Endothelial cell (in vitro differentiated cells): ENCODE data around the gene KRT2. TPM values are rescaled to one million over a fixed set of nuclear protein-coding genes. Genes with fewer than 3 reads are reported as not detected.

Source experiments
- DNase-seq: peaks from one replicate; pipeline ENCODE4 v3.0.0; 2021; ENCODE audit warnings: low spot score
- H3K27ac Mint-ChIP-seq: one replicate; pipeline ENCODE4 v1.8.0; 2021; ENCODE audit warnings: mixed read lengths, inconsistent platforms; ENCODE audit not compliant: unreplicated experiment
- H3K27me3 Mint-ChIP-seq: one replicate; pipeline ENCODE4 v1.8.0; 2021; ENCODE audit warnings: mild to moderate bottlenecking, moderate library complexity, mixed read lengths, inconsistent platforms; ENCODE audit not compliant: unreplicated experiment
- H3K36me3 Mint-ChIP-seq: one replicate; pipeline ENCODE4 v1.8.0; 2021; ENCODE audit warnings: mild to moderate bottlenecking, low read depth, mixed read lengths, inconsistent platforms; ENCODE audit not compliant: unreplicated experiment
- H3K4me1 Mint-ChIP-seq: one replicate; pipeline ENCODE4 v1.8.0; 2021; ENCODE audit warnings: mild to moderate bottlenecking, mixed read lengths, inconsistent platforms; ENCODE audit not compliant: unreplicated experiment
- H3K4me3 Mint-ChIP-seq: one replicate; pipeline ENCODE4 v1.8.0; 2021; ENCODE audit warnings: mild to moderate bottlenecking, mixed read lengths, inconsistent platforms; ENCODE audit not compliant: unreplicated experiment
- H3K9me3 Mint-ChIP-seq: one replicate; pipeline ENCODE4 v1.8.0; 2021; ENCODE audit warnings: mixed read lengths, inconsistent platforms; ENCODE audit not compliant: unreplicated experiment
- CTCF ChIP-seq: fragments of 200-600 bp; sonication (generic); IDR thresholded peaks from one replicate; pipeline ENCODE4 v1.5.0; 2021; ENCODE audit warnings: antibody characterized with exemption; ENCODE audit not compliant: unreplicated experiment
- total RNA-seq: library from RNA; stranded (reverse); fragmentation: NEBNext Ultra II Directional; extraction: Animal tissue kit (Norgen Biotek cat#: 25700); gene quantifications from one replicate; pipeline ENCODE4 v1.2.1, GENCODE V29; 2021; ENCODE audit not compliant: unreplicated experiment

The KRT2 gene
- total RNA-seq, 1 donor from 2014 or later = not detected

GRCh38 chr12:52689239-52689638 is 37.2 kb upstream of the KRT2 start:
- TF ChIP-seq CTCF = no peak
- no peaks in the 10 kb centered on the region for H3K9me3 Mint-ChIP-seq
- peaks cover 7% of the 10 kb centered on the region for H3K4me1 Mint-ChIP-seq
- H3K27ac Mint-ChIP-seq = no peak overlapping the region
- no peaks in the 10 kb centered on the region for H3K36me3 Mint-ChIP-seq
- no peak for DNase-seq
- H3K27me3 Mint-ChIP-seq = peaks cover 23% of the 10 kb centered on the region
- H3K4me3 Mint-ChIP-seq = no peak overlapping the region

DNA sequence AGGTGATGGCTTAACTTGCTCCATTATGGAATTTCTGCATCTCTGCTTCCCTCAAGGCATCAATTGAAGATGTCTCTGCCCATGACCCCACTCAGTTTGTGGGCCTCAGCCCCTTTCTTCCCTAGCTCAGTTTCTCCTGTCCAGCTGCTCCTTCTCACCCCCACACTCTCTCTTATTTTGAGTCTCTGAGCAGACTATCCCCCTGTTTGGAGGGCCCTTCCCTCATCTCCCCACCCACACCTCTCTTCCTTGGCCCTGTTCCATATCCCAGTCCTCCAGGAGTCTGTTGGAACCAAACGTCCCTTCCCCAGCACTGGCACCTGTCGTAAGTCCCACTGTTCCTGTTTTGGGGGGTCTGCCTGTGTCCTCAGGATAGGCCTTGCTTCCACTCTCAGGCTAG is 36.5 kb upstream of the KRT2 start:
- no peaks in the 10 kb centered on the region for H3K9me3 Mint-ChIP-seq
- H3K4me1 Mint-ChIP-seq = peaks cover 7% of the 10 kb centered on the region
- no peak for DNase-seq
- H3K27ac Mint-ChIP-seq = no peak overlapping the region
- H3K4me3 Mint-ChIP-seq = no peak overlapping the region
- no peaks in the 10 kb centered on the region for H3K36me3 Mint-ChIP-seq
- peaks cover 27% of the 10 kb centered on the region for H3K27me3 Mint-ChIP-seq
- no peak for TF ChIP-seq CTCF

GRCh38 chr12:52687497-52688385 is 35.7 kb upstream of the KRT2 start:
- TF ChIP-seq CTCF = no peak
- peaks cover 7% of the 10 kb centered on the region for H3K4me1 Mint-ChIP-seq

DNA sequence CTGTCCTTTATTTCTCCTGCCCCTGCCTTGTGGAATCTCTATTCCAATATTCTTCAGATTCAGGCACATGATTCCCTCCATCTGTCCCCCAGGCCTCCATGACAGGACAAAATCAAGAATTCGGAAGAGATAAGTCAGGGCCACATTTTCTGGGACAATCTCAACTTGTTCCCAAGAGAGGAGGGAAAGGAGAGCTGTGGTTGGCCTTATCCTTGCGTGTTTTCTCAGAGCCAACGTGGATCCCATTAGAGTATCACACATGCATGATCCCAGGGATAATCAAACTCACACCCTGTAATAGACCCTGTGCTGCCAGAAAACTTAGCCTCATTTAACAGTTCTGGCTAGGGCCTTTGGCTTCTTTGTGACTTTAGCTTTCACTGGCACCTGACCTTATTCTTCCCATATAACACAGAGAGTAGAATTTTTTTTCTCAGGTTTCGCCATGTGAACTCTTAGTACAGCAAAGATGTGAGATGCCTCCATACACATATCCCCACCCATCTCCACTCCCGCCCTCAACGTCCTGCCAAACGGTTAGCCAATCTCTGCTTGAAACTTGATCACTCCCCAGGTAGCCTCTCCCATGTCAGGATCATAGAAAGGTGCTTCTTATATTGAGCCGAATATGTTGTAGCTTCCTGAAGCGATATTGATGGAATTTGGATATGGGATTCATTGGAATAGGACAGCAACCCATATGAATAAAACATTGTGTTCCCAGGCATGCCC is 34.9 kb upstream of the KRT2 start:
- TF ChIP-seq CTCF = no peak
- Mint-ChIP-seq H3K27ac (no peak overlapping the region), H3K36me3 (no peaks in the 10 kb centered on the region), H3K4me1 (peaks cover 7% of the 10 kb centered on the region), H3K9me3 (no peaks in the 10 kb centered on the region), H3K27me3 (peaks cover 23% of the 10 kb centered on the region), H3K4me3 (no peak overlapping the region)
- DNase-seq = no peak

More at GRCh38 chr12:52687497-52688385, 35.7 kb upstream of the KRT2 start:
- Mint-ChIP-seq H3K27ac (no peak overlapping the region), H3K4me3 (no peak overlapping the region), H3K27me3 (peaks cover 27% of the 10 kb centered on the region), H3K36me3 (no peaks in the 10 kb centered on the region), H3K9me3 (no peaks in the 10 kb centered on the region)
- no peak for DNase-seq

- no peak for TF ChIP-seq CTCF
- H3K4me3 Mint-ChIP-seq = no peak overlapping the region
- peaks cover 16% of the 10 kb centered on the region for H3K27me3 Mint-ChIP-seq
Measured at GRCh38 chr12:52686063-52686462, 34.1 kb upstream of the KRT2 start.

More at GRCh38 chr12:52686063-52686462, 34.1 kb upstream of the KRT2 start:
- H3K27ac Mint-ChIP-seq = no peak overlapping the region
- H3K4me1 Mint-ChIP-seq = peaks cover 3% of the 10 kb centered on the region
- no peaks in the 10 kb centered on the region for H3K36me3 Mint-ChIP-seq
- no peak for DNase-seq
- no peaks in the 10 kb centered on the region for H3K9me3 Mint-ChIP-seq
